Prostate gland (tissue), 2 donors: Measurements from ENCODE around the gene GAMT.

Experiments
- POLR2A ChIP-seq: fragments of 450-650 bp; IDR thresholded peaks from one replicate; pipeline ENCODE4 v1.6.1; 2016; ENCODE audit warnings: antibody characterized with exemption, mild to moderate bottlenecking
- POLR2AphosphoS5 ChIP-seq: sonication (generic); formaldehyde crosslinking; IDR thresholded peaks from one replicate; pipeline ENCODE4 v1.6.1; 2017; ENCODE audit warnings: antibody characterized with exemption
- TF ChIP-seq, protein P1 (sequence below), 4 experiments: fragments of 200-600 bp in 2 of 4; fragments of 450-650 bp in 2 of 4; sonication (generic) in 2 of 4; IDR thresholded peaks; 1 replicate in 3 of 4; 2 replicates in 1 of 4; pipeline ENCODE4 v1.5.1; 2016 to 2019; ENCODE audit warnings: antibody characterized with exemption in 4 of 4, mild to moderate bottlenecking in 2 of 4, moderate library complexity in 2 of 4

DNA sequence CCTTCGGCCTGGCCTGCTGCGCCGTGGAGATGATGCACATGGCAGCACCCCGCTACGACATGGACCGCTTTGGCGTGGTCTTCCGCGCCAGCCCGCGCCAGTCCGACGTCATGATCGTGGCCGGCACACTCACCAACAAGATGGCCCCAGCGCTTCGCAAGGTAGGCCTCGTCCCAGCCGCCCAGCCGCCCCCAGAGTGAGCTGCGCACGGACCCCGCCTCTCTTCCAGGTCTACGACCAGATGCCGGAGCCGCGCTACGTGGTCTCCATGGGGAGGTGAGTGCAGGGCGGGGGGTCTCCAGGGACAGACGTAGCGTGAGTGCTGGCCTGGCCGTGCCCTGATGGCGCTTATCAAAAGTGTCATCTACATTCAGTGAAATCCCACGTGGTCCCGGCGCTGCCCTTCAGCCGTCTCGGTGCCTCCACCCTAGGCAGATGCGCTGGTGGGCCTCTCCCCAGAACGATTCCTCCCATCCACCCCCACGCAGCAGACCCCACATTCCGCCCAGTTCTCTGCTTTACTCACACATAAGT, 10.4 kb downstream of the GAMT start:
- TF ChIP-seq, protein P1, sequence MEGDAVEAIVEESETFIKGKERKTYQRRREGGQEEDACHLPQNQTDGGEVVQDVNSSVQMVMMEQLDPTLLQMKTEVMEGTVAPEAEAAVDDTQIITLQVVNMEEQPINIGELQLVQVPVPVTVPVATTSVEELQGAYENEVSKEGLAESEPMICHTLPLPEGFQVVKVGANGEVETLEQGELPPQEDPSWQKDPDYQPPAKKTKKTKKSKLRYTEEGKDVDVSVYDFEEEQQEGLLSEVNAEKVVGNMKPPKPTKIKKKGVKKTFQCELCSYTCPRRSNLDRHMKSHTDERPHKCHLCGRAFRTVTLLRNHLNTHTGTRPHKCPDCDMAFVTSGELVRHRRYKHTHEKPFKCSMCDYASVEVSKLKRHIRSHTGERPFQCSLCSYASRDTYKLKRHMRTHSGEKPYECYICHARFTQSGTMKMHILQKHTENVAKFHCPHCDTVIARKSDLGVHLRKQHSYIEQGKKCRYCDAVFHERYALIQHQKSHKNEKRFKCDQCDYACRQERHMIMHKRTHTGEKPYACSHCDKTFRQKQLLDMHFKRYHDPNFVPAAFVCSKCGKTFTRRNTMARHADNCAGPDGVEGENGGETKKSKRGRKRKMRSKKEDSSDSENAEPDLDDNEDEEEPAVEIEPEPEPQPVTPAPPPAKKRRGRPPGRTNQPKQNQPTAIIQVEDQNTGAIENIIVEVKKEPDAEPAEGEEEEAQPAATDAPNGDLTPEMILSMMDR (IDR thresholded peaks at IDR 0.05): no peak
- no peak for TF ChIP-seq POLR2AphosphoS5
- TF ChIP-seq POLR2A: no peak
